HFFc6 (cell line): ENCODE results near the gene MOV10L1. TPM values are rescaled to one million over a fixed set of nuclear protein-coding genes. Genes with fewer than 3 reads are reported as not detected.

Source experiments
- DNase-seq: peaks from one replicate; pipeline ENCODE4 v3.0.0-alpha.2; 2018
- H3K27ac Mint-ChIP-seq: 2 replicates; pipeline ENCODE4 v1.8.0; 2020; ENCODE audit warnings: mild to moderate bottlenecking, mixed read lengths
- H3K27me3 Mint-ChIP-seq: 2 replicates; pipeline ENCODE4 v1.8.0; 2021; ENCODE audit warnings: mild to moderate bottlenecking, moderate library complexity, mixed read lengths; ENCODE audit not compliant: insufficient read depth
- H3K36me3 Mint-ChIP-seq: 2 replicates; pipeline ENCODE4 v1.8.0; 2021; ENCODE audit warnings: low read depth, mixed read lengths
- H3K4me1 Mint-ChIP-seq: 2 replicates; pipeline ENCODE4 v1.8.0; 2020; ENCODE audit warnings: low read depth, mixed read lengths
- H3K4me3 Mint-ChIP-seq: 2 replicates; pipeline ENCODE4 v1.8.0; 2020; ENCODE audit warnings: mild to moderate bottlenecking, moderate library complexity, mixed read lengths
- H3K9me3 Mint-ChIP-seq: 2 replicates; pipeline ENCODE4 v1.8.0; 2020; ENCODE audit warnings: mild to moderate bottlenecking, mixed read lengths
- CTCF ChIP-seq: fragments of 200-600 bp; sonication (generic); IDR thresholded peaks from 2 replicates; pipeline ENCODE4 v1.5.0; 2021; ENCODE audit warnings: antibody characterized with exemption, mild to moderate bottlenecking
- total RNA-seq, 6 experiments: library from RNA; stranded (reverse); fragmentation: NEBNext Ultra II Directional; extraction: Animal tissue kit (Norgen Biotek cat#: 25700); gene quantifications; 2 replicates in 1 of 6; 3 replicates in 5 of 6; pipeline ENCODE4 v1.2.3, GENCODE V29; 2021

Gene MOV10L1
- total RNA-seq, 6 experiments from 2014 or later = 0.09 to 1.3 (median 0.26) TPM

DNA sequence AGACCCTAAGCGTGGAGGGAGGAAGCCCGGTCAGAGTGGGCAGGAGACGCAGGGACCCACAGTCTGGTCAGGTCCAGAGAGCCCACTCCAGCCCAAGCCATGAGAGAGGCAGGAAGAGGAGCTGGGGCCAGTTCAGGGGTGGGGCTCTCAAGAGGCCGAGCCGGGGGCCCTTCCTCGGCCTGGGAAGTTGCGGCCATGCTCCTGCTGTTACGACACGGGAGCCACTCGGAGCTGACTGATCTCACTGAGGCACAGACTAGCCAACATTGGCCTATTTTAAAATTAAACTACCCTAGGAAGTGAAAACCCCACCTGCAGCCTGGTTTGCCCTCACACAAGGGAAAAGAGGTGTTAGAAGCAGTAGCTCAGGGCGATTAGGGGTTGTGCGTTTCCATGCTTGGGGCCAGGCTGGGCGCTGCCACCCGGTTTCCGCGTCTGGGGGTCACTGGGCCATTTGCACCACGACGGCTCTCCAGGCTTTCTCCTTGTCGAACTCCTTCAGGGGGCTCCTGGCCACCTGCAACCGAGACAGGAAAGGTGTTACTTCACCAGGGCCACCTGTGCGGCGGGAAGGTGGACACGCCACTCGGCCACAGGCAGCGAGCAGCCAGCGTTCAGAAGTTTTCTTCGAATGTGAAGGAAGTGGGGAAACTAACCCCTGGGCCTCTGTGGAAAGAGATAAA is 28.5 kb upstream of the MOV10L1 start:
- Mint-ChIP-seq H3K9me3 (no peaks in the 10 kb centered on the region), H3K4me1 (peaks cover 7% of the 10 kb centered on the region; the same call in 1 of the 2 replicates), H3K4me3 (no peak overlapping the region), H3K27ac (no peak overlapping the region), H3K27me3 (peaks cover 37% of the 10 kb centered on the region), H3K36me3 (no peaks in the 10 kb centered on the region)
- DNase-seq = no peak
- no peak for TF ChIP-seq CTCF

DNA sequence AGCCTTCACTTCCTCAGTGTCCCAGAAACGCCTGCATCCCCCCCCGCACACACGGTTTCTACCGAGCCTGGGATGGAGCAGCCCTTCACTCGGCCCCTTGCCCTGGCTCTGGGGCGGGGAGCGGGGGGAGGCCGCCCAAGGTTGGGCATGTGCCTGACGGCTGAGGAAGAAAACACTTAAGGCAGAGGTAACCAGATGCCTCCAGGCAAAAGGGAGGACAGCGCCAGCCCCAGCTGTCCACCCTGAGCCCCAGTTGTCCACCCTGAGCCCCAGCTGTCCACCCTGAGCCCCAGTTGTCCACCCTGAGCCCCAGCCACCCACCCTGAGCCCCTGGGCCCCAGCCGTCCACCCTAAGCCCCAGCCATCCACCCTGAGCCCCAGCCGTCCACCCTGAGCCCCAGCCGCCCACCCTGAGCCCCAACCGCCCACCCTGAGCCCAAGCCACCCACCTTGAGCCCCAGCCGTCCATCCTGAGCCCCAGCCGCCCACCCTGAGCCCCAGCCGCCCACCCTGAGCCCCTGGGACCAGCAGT is 27.9 kb upstream of the MOV10L1 start:
- Mint-ChIP-seq H3K27me3 (peaks cover 34% of the 10 kb centered on the region), H3K4me1 (peaks cover 7% of the 10 kb centered on the region; the same call in 1 of the 2 replicates), H3K9me3 (no peaks in the 10 kb centered on the region), H3K4me3 (no peak overlapping the region), H3K27ac (no peak overlapping the region), H3K36me3 (no peaks in the 10 kb centered on the region)
- TF ChIP-seq CTCF = no peak
- DNase-seq = no peak

GRCh38 chr22:50062509-50063135 is 27.2 kb upstream of the MOV10L1 start:
- TF ChIP-seq CTCF = no peak
- no peaks in the 10 kb centered on the region for H3K9me3 Mint-ChIP-seq
- H3K27me3 Mint-ChIP-seq = peaks cover 33% of the 10 kb centered on the region
- H3K4me3 Mint-ChIP-seq = no peak overlapping the region
- DNase-seq = no peak
- H3K4me1 Mint-ChIP-seq = peaks cover 7% of the 10 kb centered on the region; the same call in 1 of the 2 replicates
- no peak overlapping the region for H3K27ac Mint-ChIP-seq
- no peaks in the 10 kb centered on the region for H3K36me3 Mint-ChIP-seq

- Mint-ChIP-seq H3K36me3 (no peaks in the 10 kb centered on the region), H3K4me1 (peaks cover 7% of the 10 kb centered on the region; the same call in 1 of the 2 replicates), H3K27me3 (peaks cover 33% of the 10 kb centered on the region), H3K27ac (no peak overlapping the region), H3K9me3 (no peaks in the 10 kb centered on the region), H3K4me3 (no peak overlapping the region)
- DNase-seq = no peak
- no peak for TF ChIP-seq CTCF
Observed at GRCh38 chr22:50063589-50064393, 26.0 kb upstream of the MOV10L1 start.

DNA sequence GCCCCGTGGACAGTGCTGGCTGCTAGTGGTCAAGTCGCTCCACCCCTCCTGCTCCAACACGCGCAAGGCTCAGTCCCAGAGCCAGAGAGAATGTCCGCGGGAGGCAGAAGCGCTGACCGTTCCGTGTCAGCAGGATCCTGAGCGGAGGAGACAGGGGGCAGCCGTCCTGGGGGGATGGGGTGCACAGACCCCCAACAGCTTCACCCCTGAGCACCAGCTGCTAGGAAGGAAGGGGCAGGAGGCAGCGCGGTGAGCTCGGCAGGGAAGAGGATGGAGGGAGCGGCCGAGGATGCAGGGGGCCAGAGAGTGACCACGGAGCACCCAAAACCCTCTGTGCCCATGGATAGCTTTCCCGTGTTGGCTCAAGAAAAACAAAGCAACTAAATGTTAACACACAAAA is 25.4 kb upstream of the MOV10L1 start:
- H3K36me3 Mint-ChIP-seq = no peaks in the 10 kb centered on the region
- H3K4me1 Mint-ChIP-seq = peaks cover 2% of the 10 kb centered on the region; the same call in 1 of the 2 replicates
- H3K9me3 Mint-ChIP-seq = no peaks in the 10 kb centered on the region
- H3K27me3 Mint-ChIP-seq = peaks cover 30% of the 10 kb centered on the region
- TF ChIP-seq CTCF = no peak
- H3K27ac Mint-ChIP-seq = no peak overlapping the region
- no peak for DNase-seq
- no peak overlapping the region for H3K4me3 Mint-ChIP-seq
